ENCODE measurements around the gene SH3BGR.

SH3BGR gene

GRCh38 chr21:39461419-39461818 lies 9.6 kb downstream of the SH3BGR start:
- DNase-seq, result no peak

GRCh38 chr21:39463308-39463707 lies 11.5 kb downstream of the SH3BGR start:
- no peak for DNase-seq

GRCh38 chr21:39466584-39466983 lies 14.8 kb downstream of the SH3BGR start:
- DNase-seq, result no peak

GRCh38 chr21:39467746-39468145 lies 16.0 kb downstream of the SH3BGR start:
- no peak for DNase-seq

DNA sequence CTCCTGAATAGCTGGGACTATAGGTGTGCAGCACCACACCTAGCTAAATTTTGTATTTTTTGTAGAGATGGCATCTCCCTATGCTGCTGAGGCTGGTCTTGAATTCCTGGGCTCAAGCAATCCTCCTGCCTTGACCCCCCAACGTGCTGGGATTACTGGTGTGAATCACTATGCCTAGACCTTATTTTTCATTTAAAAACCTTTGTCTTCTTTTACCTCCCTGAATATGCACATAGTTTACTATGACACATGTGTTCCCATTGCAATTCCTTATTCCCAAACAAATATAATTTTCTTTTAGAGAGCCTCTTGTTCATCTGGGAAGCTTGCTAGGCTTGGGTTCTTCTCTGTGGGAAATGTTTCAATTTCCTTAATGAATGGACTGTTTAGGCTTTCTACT lies 16.8 kb downstream of the SH3BGR start:
- no peak for DNase-seq

GRCh38 chr21:39471598-39471997 lies 19.8 kb downstream of the SH3BGR start:
- no peak for DNase-seq

DNA sequence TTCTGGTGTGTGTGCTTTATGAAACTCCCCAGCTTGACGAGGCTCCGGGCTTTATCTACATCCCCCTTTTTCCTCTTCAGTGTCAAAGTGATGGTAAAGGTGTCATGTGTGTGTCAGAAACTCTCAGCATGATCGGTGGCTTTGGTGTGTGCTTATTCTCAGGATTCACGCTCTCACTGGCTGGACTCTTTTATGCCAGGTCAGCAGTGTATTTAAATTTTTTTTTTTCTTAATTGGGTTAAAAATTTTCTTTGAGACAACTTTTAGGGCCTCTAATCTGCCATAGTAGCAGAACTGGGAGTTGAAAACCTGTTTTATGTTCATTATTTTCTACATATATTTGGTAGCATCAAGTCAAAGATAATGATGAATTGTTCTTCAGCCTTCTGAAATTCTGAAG lies 21.0 kb downstream of the SH3BGR start:
- DNase-seq, result no peak

- no peak for DNase-seq
Observed at GRCh38 chr21:39474611-39475010, 22.8 kb downstream of the SH3BGR start.

- DNase-seq, result no peak
Observed at GRCh38 chr21:39479164-39479813, 27.5 kb downstream of the SH3BGR start.

GRCh38 chr21:39479814-39480182 lies 28.0 kb downstream of the SH3BGR start:
- DNase-seq, result no peak

DNA sequence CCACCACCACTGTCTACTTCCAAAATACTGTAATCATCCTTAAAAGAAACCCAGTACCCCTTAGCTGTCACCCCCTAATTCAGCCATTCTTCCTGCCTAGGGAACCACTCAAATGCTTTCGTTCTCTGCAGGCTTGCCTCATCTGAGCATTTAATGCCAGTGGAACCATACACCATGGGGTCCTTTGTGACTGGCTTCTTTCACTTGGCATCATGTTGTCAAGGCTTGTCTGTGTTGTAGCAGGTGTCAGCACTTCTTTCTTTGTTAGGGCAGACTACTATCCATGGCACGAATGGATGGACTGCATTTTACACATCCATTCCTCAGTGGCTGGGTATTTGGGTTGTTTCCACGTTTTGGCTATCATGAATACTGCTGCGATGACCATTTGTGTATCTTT lies 28.5 kb downstream of the SH3BGR start:
- DNase-seq, result no peak

DNA sequence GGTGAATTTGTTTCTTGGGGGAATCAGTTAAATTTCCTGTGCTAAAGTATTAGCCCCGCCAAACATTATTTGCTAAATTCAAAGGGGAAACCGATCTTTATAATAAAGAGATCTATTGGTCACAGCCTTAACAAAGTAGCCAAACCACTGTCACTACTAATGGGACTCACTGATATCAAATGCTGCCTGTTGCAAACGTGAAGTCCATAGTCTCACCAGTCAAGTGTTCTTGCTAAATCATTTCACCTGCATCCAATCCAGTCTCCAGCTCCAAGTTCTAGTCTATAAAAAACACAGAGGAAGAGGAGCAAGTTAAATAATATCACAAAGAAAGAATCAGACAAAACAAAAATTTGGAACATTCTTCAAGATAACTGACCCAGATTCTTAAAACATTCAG lies 30.1 kb downstream of the SH3BGR start:
- no peak for DNase-seq

- peak; percentile 53 for DNase-seq
Observed at GRCh38 chr21:39483917-39484316, 32.1 kb downstream of the SH3BGR start.

DNA sequence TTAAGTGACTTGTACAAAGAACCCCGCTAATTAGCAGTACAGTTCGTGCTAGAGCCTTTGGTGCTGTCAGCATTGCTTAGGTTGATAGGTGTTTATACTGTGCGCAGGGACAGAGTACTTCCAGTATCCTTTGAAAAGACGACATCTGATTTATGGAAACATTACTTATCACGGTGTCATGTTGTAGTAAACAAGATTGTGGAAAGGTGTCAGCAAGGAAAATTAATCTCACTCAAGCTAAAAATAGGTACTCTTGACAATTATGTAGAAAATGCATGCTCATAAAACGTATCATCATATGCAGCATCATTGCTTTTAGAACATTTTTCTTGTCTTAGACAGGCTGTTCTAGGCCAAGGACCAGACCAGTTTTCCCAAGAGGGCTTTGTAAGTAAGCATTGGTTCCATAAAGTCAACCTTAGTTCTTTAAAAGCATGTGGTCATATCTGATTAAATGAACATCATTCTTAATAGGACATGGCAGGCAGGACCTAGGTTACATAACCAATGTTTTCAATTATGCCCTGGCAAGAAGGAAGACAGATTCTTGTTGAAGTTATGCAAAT lies 33.0 kb downstream of the SH3BGR start:
- DNase-seq, result peak; percentile 59

DNA sequence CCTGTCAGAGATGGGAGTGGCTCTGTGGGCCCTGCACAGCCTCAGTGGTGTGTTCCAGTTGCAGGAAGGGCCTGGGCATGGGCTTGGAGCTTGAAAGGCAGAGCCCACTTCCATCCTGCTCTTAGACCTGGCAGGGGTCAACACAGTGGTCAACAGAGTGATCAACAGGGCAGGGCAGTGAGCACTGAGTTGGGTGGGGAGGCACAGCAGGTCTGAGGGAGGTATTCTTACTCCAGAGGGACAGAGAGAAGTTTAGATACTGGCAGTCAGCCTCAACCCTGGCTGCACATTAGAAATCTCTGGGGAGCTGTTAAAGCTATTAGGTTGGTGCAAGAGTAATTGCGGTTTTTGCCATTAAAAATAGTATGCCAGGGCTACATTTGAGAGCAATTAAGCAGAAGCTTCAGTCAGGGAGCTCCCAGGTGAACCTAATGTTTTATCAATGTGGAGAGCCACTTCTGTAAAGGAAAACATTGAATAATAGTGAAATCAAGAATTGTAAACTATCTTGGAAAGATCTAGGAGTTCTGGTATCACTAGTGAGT lies 37.7 kb downstream of the SH3BGR start:
- no peak for DNase-seq

DNA sequence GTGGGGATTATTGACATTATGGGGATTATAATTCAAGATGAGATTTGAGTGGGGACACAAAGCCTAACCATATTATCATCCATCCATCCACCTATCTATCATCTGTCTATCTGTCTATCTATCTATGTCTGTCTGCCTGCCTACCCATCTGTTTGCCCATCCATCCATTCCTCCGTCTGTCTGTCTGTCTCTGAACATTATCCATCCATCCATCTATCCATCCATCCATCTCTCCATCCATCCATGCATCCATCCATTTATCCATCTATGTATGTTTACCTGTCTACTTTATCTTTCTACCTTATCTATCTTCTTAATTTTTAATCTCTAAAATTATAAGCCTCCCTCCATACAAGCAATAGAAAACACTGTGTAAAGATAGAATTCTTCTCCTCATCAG lies 47.4 kb downstream of the SH3BGR start:
- no peak for DNase-seq

DNA sequence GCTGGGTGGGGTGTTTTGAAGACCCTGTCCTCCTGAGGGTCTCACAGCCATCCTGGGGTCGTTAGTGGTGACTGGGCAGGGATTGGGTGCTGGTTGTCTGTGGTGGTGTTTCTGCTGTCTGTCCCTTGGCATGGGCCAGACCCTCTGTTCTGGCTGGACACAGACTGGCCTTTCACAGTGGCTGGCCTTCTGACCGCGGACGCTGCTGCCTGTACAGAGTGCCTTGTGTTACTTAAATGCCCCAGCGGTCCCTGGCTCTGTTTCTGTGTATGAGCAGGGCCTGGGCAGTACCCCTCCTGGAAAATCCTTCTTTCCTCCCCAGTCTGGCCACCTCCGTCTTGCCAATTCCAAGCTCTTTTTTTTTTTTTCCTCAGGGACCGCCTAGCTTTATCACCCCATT lies 50.9 kb downstream of the SH3BGR start:
- no peak for DNase-seq

DNA sequence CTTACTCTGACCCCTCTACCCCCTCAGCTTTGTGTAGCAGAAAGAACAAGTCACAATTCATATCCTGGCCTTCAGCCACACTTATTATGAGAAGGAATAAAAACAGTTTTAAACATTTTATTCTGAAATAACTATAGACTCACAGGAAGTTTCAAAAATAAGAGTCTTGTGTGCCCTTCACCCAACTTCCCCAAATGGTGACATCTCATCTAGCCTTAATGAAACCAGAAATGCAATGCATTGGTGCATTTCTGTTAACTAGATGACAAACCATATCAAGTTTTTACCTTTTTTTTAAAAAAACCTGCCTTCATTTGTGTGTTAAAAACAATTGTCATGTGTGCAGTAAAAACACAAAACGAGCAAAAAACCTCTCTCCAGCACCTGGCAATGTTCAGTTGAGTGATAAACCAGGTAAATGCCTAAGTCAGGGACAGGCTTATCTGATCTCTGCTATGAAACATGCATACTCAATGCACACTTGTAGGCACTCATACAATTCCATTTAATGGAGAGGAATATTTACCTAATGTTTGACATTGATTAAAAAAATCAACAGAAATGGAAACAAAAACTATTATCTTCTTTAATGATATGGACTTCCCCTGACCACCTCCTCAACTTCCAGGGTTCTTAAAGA lies 51.5 kb downstream of the SH3BGR start:
- DNase-seq, result no peak

DNA sequence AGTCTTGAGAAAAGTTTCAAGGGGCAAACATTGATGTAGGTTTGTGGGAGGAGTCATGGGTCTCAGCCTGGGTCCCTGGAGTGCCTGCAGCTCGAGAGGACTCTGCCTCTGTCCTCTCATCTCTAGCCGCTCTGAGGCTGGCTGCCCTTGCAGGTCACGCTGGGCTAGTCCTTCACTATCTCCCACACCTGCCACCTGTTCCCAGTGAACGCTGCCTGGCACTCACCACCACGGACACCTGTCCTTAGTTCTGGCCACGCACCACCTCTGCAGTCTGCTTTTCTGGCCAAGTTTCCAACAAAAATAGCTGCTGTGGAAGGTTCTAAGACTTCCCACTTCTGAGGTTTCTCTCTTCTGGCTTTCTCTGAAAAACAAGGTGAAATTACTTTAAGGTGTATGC lies 52.5 kb downstream of the SH3BGR start:
- no peak for DNase-seq

DNA sequence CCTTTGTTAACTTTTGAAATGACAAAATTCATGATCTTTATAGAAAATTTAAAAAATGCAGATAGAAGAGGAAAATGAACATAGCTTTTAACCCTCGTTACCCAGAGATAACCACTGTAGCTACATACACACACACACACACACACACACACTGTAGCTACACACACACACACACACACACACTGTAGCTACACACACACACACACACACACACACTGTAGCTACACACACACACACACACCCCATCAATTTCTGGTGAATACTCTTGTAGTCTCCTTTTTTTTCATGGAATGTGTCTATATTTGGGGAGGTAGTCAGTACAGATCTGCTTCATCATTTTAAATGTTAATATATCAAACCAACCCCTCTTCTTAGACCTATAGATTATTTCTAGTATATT lies 58.5 kb downstream of the SH3BGR start:
- DNase-seq, result no peak

GRCh38 chr21:39511102-39511501 lies 59.3 kb downstream of the SH3BGR start:
- no peak for DNase-seq

- no peak for DNase-seq
Observed at GRCh38 chr21:39513735-39514134, 62.0 kb downstream of the SH3BGR start.

DNA sequence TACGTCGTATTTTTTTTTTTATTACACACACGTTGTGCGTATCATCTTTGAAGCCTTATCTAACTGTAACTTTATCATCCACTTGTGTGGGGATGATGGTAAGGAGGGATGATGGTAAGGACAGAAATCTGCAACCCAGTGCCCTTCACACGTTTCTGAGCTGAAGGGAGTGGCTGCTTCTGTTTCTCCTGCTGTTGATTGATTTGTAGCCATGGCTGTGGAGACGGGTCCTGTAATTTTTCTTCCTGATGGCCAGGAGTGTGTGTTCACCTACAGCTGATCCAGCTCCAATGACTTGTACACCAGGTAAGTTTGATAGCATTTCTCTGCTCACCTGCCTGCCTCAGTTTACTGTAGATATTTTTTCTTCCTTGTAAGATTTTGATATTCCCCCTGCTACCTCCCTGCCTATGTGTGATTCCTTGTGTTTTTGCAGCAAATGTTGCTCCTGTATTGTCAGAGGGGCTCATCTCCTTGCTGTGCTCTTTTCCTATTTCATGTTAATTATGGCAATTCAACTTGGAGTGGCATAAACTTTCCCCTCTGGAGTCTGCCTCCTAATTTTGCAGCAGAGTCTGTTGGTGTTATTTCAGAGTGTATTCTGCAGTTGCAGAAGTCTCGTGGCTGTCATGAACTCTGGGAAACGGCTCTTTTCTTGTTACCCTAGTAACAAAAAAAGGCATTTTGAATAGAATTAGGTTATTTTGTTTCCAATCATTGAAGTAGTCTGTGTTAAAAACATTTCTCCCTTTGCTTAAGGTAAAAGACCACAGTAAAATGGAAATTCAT lies 64.1 kb downstream of the SH3BGR start:
- no peak for DNase-seq
